CD14-positive monocyte (primary cell): Measurements from ENCODE around the gene GPSM1. TPM values are rescaled to one million over a fixed set of nuclear protein-coding genes. Genes with fewer than 3 reads are reported as not detected.
"Not testable (repeated sequence)": the region's sequence is repeated elsewhere in the genome, so short reads cannot be mapped to it uniquely, and the experiment has no call there.

Source experiments
- DNase-seq, 3 donors: peaks; one replicate each; pipeline ENCODE4 v3.0.0-alpha.2; 2011 to 2022
- H2AFZ ChIP-seq: 2 replicates; pipeline ENCODE4 v1.6.0; 2012; ENCODE audit warnings: mild to moderate bottlenecking, low read depth, low read length, inconsistent platforms; ENCODE audit not compliant: insufficient read depth, poor library complexity, severe bottlenecking
- H3K27ac ChIP-seq, 2 donors: 1 replicate in 1 of 2; 2 replicates in 1 of 2; pipeline ENCODE4 v1.5.1; 2012 to 2013; ENCODE audit warnings: low read length in 2 of 2, control low read depth in 1 of 2, inconsistent platforms in 1 of 2, low read depth in 1 of 2, mild to moderate bottlenecking in 1 of 2
- H3K27me3 ChIP-seq, 2 donors: one replicate each; pipeline versions ENCODE4 v1.6.0 to v1.6.1; 2011 to 2013; ENCODE audit warnings: low read length in 2 of 2; ENCODE audit not compliant: control insufficient read depth in 2 of 2, insufficient read depth in 2 of 2
- H3K36me3 ChIP-seq, 2 donors: replicated peaks in 1 of 2; 1 replicate in 1 of 2; 2 replicates in 1 of 2; pipeline versions ENCODE4 v1.5.1 to v1.6.1; 2012 to 2013; ENCODE audit warnings: low read length in 2 of 2, control low read depth in 1 of 2, inconsistent platforms in 1 of 2, mild to moderate bottlenecking in 1 of 2; ENCODE audit not compliant: insufficient read depth in 2 of 2, control insufficient read depth in 1 of 2
- H3K4me1 ChIP-seq, 2 donors: 1 replicate in 1 of 2; 2 replicates in 1 of 2; pipeline versions ENCODE4 v1.5.1 to v1.6.1; 2012 to 2013; ENCODE audit warnings: low read length in 2 of 2, control low read depth in 1 of 2, inconsistent platforms in 1 of 2, mild to moderate bottlenecking in 1 of 2, moderate library complexity in 1 of 2; ENCODE audit not compliant: insufficient read depth in 2 of 2, control insufficient read depth in 1 of 2
- H3K4me2 ChIP-seq: replicated peaks from 2 replicates; pipeline ENCODE3; 2012; ENCODE audit warnings: low read length, moderate library complexity, mild to moderate bottlenecking; ENCODE audit not compliant: poor library complexity, severe bottlenecking; ENCODE audit errors: extremely low read depth
- H3K4me3 ChIP-seq, 3 experiments: fragments of 200-600 bp in 1 of 3; sonication (generic) in 1 of 3; replicated peaks in 1 of 3; 1 replicate in 2 of 3; 2 replicates in 1 of 3; pipeline ENCODE4 v1.5.1; 2011 to 2013; ENCODE audit warnings: low read length in 3 of 3, mild to moderate bottlenecking in 3 of 3, control low read depth in 2 of 3, low read depth in 2 of 3, inconsistent platforms in 1 of 3, moderate library complexity in 1 of 3
- H3K79me2 ChIP-seq: 2 replicates; pipeline ENCODE4 v1.6.0; 2012; ENCODE audit warnings: mild to moderate bottlenecking, control low read depth, inconsistent platforms, low read length, moderate library complexity; ENCODE audit not compliant: insufficient read depth
- H3K9ac ChIP-seq: 2 replicates; pipeline ENCODE4 v1.6.0; 2017; ENCODE audit warnings: low read length, mild to moderate bottlenecking; ENCODE audit not compliant: insufficient read depth, poor library complexity, severe bottlenecking
- H3K9me3 ChIP-seq, 2 donors: replicated peaks in 1 of 2; 1 replicate in 1 of 2; 2 replicates in 1 of 2; pipeline versions ENCODE4 v1.5.1 to v1.6.1; 2012 to 2013; ENCODE audit warnings: low read length in 2 of 2, control low read depth in 1 of 2; ENCODE audit not compliant: control insufficient read depth in 1 of 2, insufficient read depth in 1 of 2
- H4K20me1 ChIP-seq: 2 replicates; pipeline ENCODE4 v1.6.0; 2012; ENCODE audit warnings: mild to moderate bottlenecking, low read length, control low read depth, moderate library complexity; ENCODE audit not compliant: insufficient read depth
- H3K27ac Mint-ChIP-seq, 7 donors: one replicate each; pipeline ENCODE4 v1.8.0; 2020; ENCODE audit warnings: mild to moderate bottlenecking in 7 of 7, mixed read lengths in 7 of 7, moderate library complexity in 6 of 7, inconsistent platforms in 2 of 7
- H3K27me3 Mint-ChIP-seq, 3 donors: one replicate each; pipeline ENCODE4 v1.8.0; 2021 to 2022; ENCODE audit warnings: low read depth in 3 of 3, mild to moderate bottlenecking in 3 of 3, mixed read lengths in 3 of 3, moderate library complexity in 3 of 3, inconsistent platforms in 1 of 3
- H3K36me3 Mint-ChIP-seq, 2 donors: one replicate each; pipeline ENCODE4 v1.8.0; 2020; ENCODE audit warnings: mixed read lengths in 2 of 2, inconsistent platforms in 1 of 2, mild to moderate bottlenecking in 1 of 2
- H3K4me1 Mint-ChIP-seq: one replicate; pipeline ENCODE4 v1.8.0; 2020; ENCODE audit warnings: mild to moderate bottlenecking, mixed read lengths
- H3K4me3 Mint-ChIP-seq, 2 donors: one replicate each; pipeline ENCODE4 v1.8.0; 2020; ENCODE audit warnings: mild to moderate bottlenecking in 2 of 2, mixed read lengths in 2 of 2, moderate library complexity in 1 of 2
- H3K9me3 Mint-ChIP-seq, 7 donors: one replicate each; pipeline ENCODE4 v1.8.0; 2020 to 2022; ENCODE audit warnings: mixed read lengths in 7 of 7, mild to moderate bottlenecking in 6 of 7, moderate library complexity in 6 of 7, inconsistent platforms in 2 of 7
- CTCF ChIP-seq: fragments of 200-600 bp; IDR thresholded peaks from one replicate; pipeline ENCODE4 v1.8.0; 2022; ENCODE audit warnings: antibody characterized with exemption, mild to moderate bottlenecking
- WGBS: methylation state at CpG from one replicate; pipeline ENCODE4 v1.1.5; 2013; ENCODE audit warnings: missing lambda C conversion rate; ENCODE audit not compliant: insufficient coverage; 5-methylcytosine and 5-hydroxymethylcytosine counted together
- intact Hi-C, 2 donors: fragments of 100-400 bp; cut with micrococcal nuclease; formaldehyde crosslinking; loops; one replicate each; pipeline versions ENCODE4 v1.15.0 to v1.15.1; 2023
- polyA plus RNA-seq, 3 donors: library from polyadenylated mRNA; depleted of rRNA in 1 of 3; unstranded in 2 of 3; stranded (reverse) in 1 of 3; fragments of 300-500 nt in 2 of 3; fragments of >200 nt in 1 of 3; fragmentation: Illumina TruSeq in 2 of 3; gene quantifications; 1 replicate in 2 of 3; 2 replicates in 1 of 3; pipeline ENCODE4 v1.2.3, GENCODE V29; 2012 to 2021

Gene GPSM1
- polyA plus RNA-seq, 3 donors, result 0.67 to 3.1 (median 0.73) TPM

GRCh38 chr9:136404801-136405136 is 77.4 kb downstream of the GPSM1 start:
- Histone ChIP-seq H3K36me3 (peaks cover 43 to 55% of the 10 kb centered on the region in 2 donors), H3K27me3 (no peaks in the 10 kb centered on the region), H3K4me2 (no peak overlapping the region), H4K20me1 (peaks cover 3% of the 10 kb centered on the region), H3K9me3 (no peaks in the 10 kb centered on the region), H2AFZ (no peak overlapping the region), H3K27ac (no peak overlapping the region), H3K9ac (no peak overlapping the region), H3K4me1 (peaks cover 11 to 16% of the 10 kb centered on the region in 2 donors), H3K79me2 (peaks cover 5% of the 10 kb centered on the region), H3K4me3 (no peak overlapping the region)
- H3K27me3 Mint-ChIP-seq, result peaks cover 0 to 7% (median 2%) of the 10 kb centered on the region in 3 donors
- intact Hi-C loops, result loop anchor here in 1 of 2 donors (5.0 kb wide), 1 partner anchor 42 kb away; the partner anchor contains the start of gene DNLZ
- peaks cover 37 to 62% of the 10 kb centered on the region in 2 donors for H3K36me3 Mint-ChIP-seq
- H3K9me3 Mint-ChIP-seq, result peaks cover 0 to 2% (median 0%) of the 10 kb centered on the region in 7 donors
- no peak for TF ChIP-seq CTCF
- H3K4me3 Mint-ChIP-seq, result no peak overlapping the region
- H3K27ac Mint-ChIP-seq, result peak overlapping the region in 3 of 7 donors; percentile 37 to 74 (median 54)
- DNase-seq, result no peak
- H3K4me1 Mint-ChIP-seq, result peaks cover 20% of the 10 kb centered on the region
- 95% methylated on average over 14 of the region's 14 CpGs for WGBS

GRCh38 chr9:136405481-136405880 is 78.1 kb downstream of the GPSM1 start:
- Histone ChIP-seq H3K9me3 (no peaks in the 10 kb centered on the region), H3K4me1 (peaks cover 12 to 13% of the 10 kb centered on the region in 2 donors), H3K4me2 (no peak overlapping the region), H2AFZ (no peak overlapping the region), H3K4me3 (no peak overlapping the region), H3K27ac (no peak overlapping the region), H3K27me3 (no peaks in the 10 kb centered on the region), H4K20me1 (peaks cover 3% of the 10 kb centered on the region), H3K9ac (no peak overlapping the region), H3K79me2 (peaks cover 9% of the 10 kb centered on the region), H3K36me3 (peaks cover 43 to 55% of the 10 kb centered on the region in 2 donors)
- no peak for TF ChIP-seq CTCF
- Mint-ChIP-seq H3K9me3 (peaks cover 0 to 2% (median 0%) of the 10 kb centered on the region in 7 donors), H3K4me1 (peaks cover 22% of the 10 kb centered on the region), H3K27ac (no peak overlapping the region), H3K4me3 (no peak overlapping the region), H3K36me3 (peaks cover 37 to 62% of the 10 kb centered on the region in 2 donors), H3K27me3 (peaks cover 0 to 7% (median 2%) of the 10 kb centered on the region in 3 donors)
- intact Hi-C loops, result no loop called here
- WGBS, result 80% methylated on average over 1 of the region's 7 CpGs
- DNase-seq, result no peak

GRCh38 chr9:136405904-136406303 is 78.6 kb downstream of the GPSM1 start:
- H3K27ac Mint-ChIP-seq, intact Hi-C loops, H3K27ac ChIP-seq, H3K9me3 Mint-ChIP-seq, H4K20me1 ChIP-seq, DNase-seq, H3K4me3 Mint-ChIP-seq, H3K4me2 ChIP-seq, H3K27me3 Mint-ChIP-seq, H3K9ac ChIP-seq, H3K4me3 ChIP-seq, H3K27me3 ChIP-seq, H2AFZ ChIP-seq, H3K9me3 ChIP-seq: not testable (repeated sequence)
- peaks cover 20% of the 10 kb centered on the region for H3K4me1 Mint-ChIP-seq
- 98% methylated on average over 8 of the region's 10 CpGs for WGBS
- H3K4me1 ChIP-seq, result peaks cover 12 to 14% of the 10 kb centered on the region in 2 donors
- peaks cover 37 to 62% of the 10 kb centered on the region in 2 donors for H3K36me3 Mint-ChIP-seq
- H3K36me3 ChIP-seq, result peaks cover 43 to 55% of the 10 kb centered on the region in 2 donors
- peaks cover 13% of the 10 kb centered on the region for H3K79me2 ChIP-seq
